ENCODE results near the gene CACFD1. TPM values are rescaled to one million over a fixed set of nuclear protein-coding genes. Genes with fewer than 3 reads are reported as not detected.

CACFD1 gene
- total and polyA plus RNA-seq, 2 donors (not counting 3 experiments of a cell fraction or from before 2014, with no cell fraction given): 9.7 to 11.5 TPM

GRCh38 chr9:133421615-133422542 lies 37.9 kb upstream of the CACFD1 start, which contains the start of gene ADAMTS13:
Gene ADAMTS13, plus strand, starts transcription at chr9:133422367. Its CDS starts 77 bp downstream, at chr9:133422444.
- dilution Hi-C loops (cut with MboI; ENCODE audit: extremely low pct_ligation_motif_present, low sequenced_read_pairs) (no loop called here), intact Hi-C loops (cut with micrococcal nuclease) (no loop called here)
- Histone ChIP-seq H3K27me3 (ENCODE audit: control insufficient read depth in 2 of 2, insufficient read depth in 2 of 2, low read length in 2 of 2) (peaks cover 0 to 1% of the 10 kb centered on the region in 2 experiments), H3K79me2 (ENCODE audit: control insufficient read depth, insufficient read depth, low read length) (peaks cover 9% of the 10 kb centered on the region), H3K4me2 (ENCODE audit: insufficient read depth, low read length) (no peak within 1 kb of the TSS), H4K20me1 (replicated peaks; ENCODE audit: control insufficient read depth, extremely low read depth, insufficient read depth, low read length) (no peaks in the 10 kb centered on the region), H3K9me3 (replicated peaks; ENCODE audit: control insufficient read depth, insufficient read depth, low read length) (no peaks in the 10 kb centered on the region), H3K4me3 (replicated peaks in 1 of 3; ENCODE audit: insufficient read depth in 1 of 3, low read depth in 1 of 3, low read length in 3 of 3) (no peak within 1 kb of the TSS), H3K9ac (replicated peaks; ENCODE audit: extremely low read depth, insufficient read depth, low read length) (no peak within 1 kb of the TSS), H3K4me1 (ENCODE audit: control insufficient read depth, extremely low read depth, insufficient read depth, low read length) (peaks cover 3% of the 10 kb centered on the region), H3K9me1 (replicated peaks; ENCODE audit: control insufficient read depth, extremely low read depth, insufficient read depth, low read length) (no peaks in the 10 kb centered on the region), H3K27ac (ENCODE audit: insufficient read depth, low read depth, low read length) (no peak within 1 kb of the TSS), H2AFZ (ENCODE audit: low read depth, low read length) (no peak within 1 kb of the TSS), H3K36me3 (ENCODE audit: control insufficient read depth in 2 of 2, extremely low read depth in 1 of 2, insufficient read depth in 2 of 2, low read length in 2 of 2) (no peaks in the 10 kb centered on the region)
- POLR2A ChIA-PET: no interaction called here
- no peak for FAIRE-seq
- TF ChIP-seq EZH2 (IDR thresholded peaks at IDR 0.05; ENCODE audit: borderline replicate concordance, low read depth, low read length, severe bottlenecking) (no peak), POLR2A (IDR thresholded peaks at IDR 0.05; ENCODE audit: low read depth, low read length) (no peak), MYC (IDR thresholded peaks at IDR 0.05; ENCODE audit: low read depth, low read length) (no peak), POLR2AphosphoS5 (IDR thresholded peaks at IDR 0.05; ENCODE audit: insufficient read depth, low read depth, low read length) (no peak), CTCF (IDR thresholded peaks at IDR 0.05; ENCODE audit: extremely low read depth in 1 of 2, insufficient read depth in 1 of 2, low read depth in 1 of 2, low read length in 2 of 2) (no peak), GATA2 (IDR thresholded peaks at IDR 0.05; ENCODE audit: insufficient read depth, insufficient read length, low read depth, low read length) (no peak), MAX (IDR thresholded peaks at IDR 0.05; ENCODE audit: insufficient read depth, insufficient read length) (no peak), FOS (IDR thresholded peaks at IDR 0.05; ENCODE audit: borderline replicate concordance, insufficient read depth, low read length) (no peak), JUN (IDR thresholded peaks at IDR 0.05; ENCODE audit: borderline replicate concordance, insufficient read depth, insufficient read length, low read depth) (no peak)
- no TSS peak for BruUV-seq (replicated peaks)
- DNase-seq (ENCODE audit: low read depth, low spot score): no peak
- CTCF ChIA-PET: interaction anchor here (1.0 kb wide), 1 partner anchor 9 kb away, joined by 3 read pairs; no protein-coding TSS in a partner anchor

Measured in endothelial cell of umbilical vein (primary cell).